ENCODE data around the gene ATR.
"Not testable (repeated sequence)": the region's sequence is repeated elsewhere in the genome, so short reads cannot be mapped to it uniquely, and the experiment has no call there.

ATR gene

GRCh38 chr3:142445816-142446254 lies 132.7 kb downstream of the ATR start:
- DNase-seq, result no peak

- no peak for DNase-seq
Observed at GRCh38 chr3:142444343-142444742, 134.2 kb downstream of the ATR start.

GRCh38 chr3:142443060-142443459 lies 135.5 kb downstream of the ATR start:
- DNase-seq, result not testable (repeated sequence)

- not testable (repeated sequence) for DNase-seq
Observed at GRCh38 chr3:142439499-142440220, 138.9 kb downstream of the ATR start.

GRCh38 chr3:142438096-142438495 lies 140.4 kb downstream of the ATR start:
- not testable (repeated sequence) for DNase-seq

GRCh38 chr3:142436951-142437585 lies 141.5 kb downstream of the ATR start:
- DNase-seq, result no peak

GRCh38 chr3:142434503-142434902 lies 144.0 kb downstream of the ATR start:
- DNase-seq, result no peak

- no peak for DNase-seq
Observed at GRCh38 chr3:142433110-142433509, 145.4 kb downstream of the ATR start.

- no peak for DNase-seq
Observed at GRCh38 chr3:142429582-142429981, 149.0 kb downstream of the ATR start.

GRCh38 chr3:142424754-142425153 lies 153.8 kb downstream of the ATR start:
- no peak for DNase-seq

GRCh38 chr3:142418926-142419592 lies 159.5 kb downstream of the ATR start:
- DNase-seq, result no peak

GRCh38 chr3:142417302-142417701 lies 161.2 kb downstream of the ATR start:
- DNase-seq, result no peak

GRCh38 chr3:142400537-142400936 lies 178.0 kb downstream of the ATR start:
- DNase-seq, result not testable (repeated sequence)
